ENCODE results near the gene RBMS3.
"Not testable (repeated sequence)": the region's sequence is repeated elsewhere in the genome, so short reads cannot be mapped to it uniquely, and the experiment has no call there.

RBMS3 gene

GRCh38 chr3:30017901-30018300 is 737.0 kb downstream of the RBMS3 start:
- no peak overlapping the region for H3K27ac Mint-ChIP-seq
- H3K4me3 Mint-ChIP-seq, result no peak overlapping the region

DNA sequence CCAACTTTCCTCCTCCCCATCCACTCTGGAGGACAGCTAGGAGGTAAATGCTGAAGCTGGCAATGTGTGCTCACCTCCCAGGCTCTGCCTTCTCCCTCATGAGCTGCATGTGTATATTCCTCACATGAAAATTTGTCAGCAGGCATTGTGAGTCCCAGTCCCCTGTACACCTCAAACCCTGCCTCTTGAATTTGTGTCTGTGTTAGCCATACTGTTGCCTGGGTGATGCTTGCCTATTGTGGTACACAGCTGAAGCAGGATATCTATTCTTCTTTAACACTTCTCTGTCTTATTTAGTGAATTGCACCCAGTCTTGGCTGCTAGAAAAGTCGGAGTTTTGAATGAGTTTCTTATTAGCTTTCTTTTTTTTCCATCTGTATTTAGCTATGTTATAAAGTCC is 739.5 kb downstream of the RBMS3 start:
- Mint-ChIP-seq H3K36me3 (no peaks in the 10 kb centered on the region), H3K4me1 (no peaks in the 10 kb centered on the region), H3K9me3 (no peaks in the 10 kb centered on the region), H3K27ac (no peak overlapping the region), H3K27me3 (peaks cover 26% of the 10 kb centered on the region), H3K4me3 (no peak overlapping the region)
- ATAC-seq, result no peak

More at GRCh38 chr3:30017901-30018300, 737.0 kb downstream of the RBMS3 start:
- Mint-ChIP-seq H3K4me1 (no peaks in the 10 kb centered on the region), H3K36me3 (no peaks in the 10 kb centered on the region), H3K9me3 (no peaks in the 10 kb centered on the region), H3K27me3 (peaks cover 17% of the 10 kb centered on the region)
- no peak for ATAC-seq

GRCh38 chr3:30024466-30024865 is 743.6 kb downstream of the RBMS3 start:
- no peaks in the 10 kb centered on the region for H3K36me3 Mint-ChIP-seq
- no peak overlapping the region for H3K27ac Mint-ChIP-seq
- no peak for ATAC-seq

GRCh38 chr3:30026851-30027250 is 746.0 kb downstream of the RBMS3 start:
- Mint-ChIP-seq H3K27me3 (peaks cover 15% of the 10 kb centered on the region), H3K4me1 (no peaks in the 10 kb centered on the region), H3K4me3 (no peak overlapping the region), H3K9me3 (no peaks in the 10 kb centered on the region), H3K27ac (no peak overlapping the region), H3K36me3 (no peaks in the 10 kb centered on the region)
- ATAC-seq, result no peak

More at GRCh38 chr3:30024466-30024865, 743.6 kb downstream of the RBMS3 start:
- Mint-ChIP-seq H3K27me3 (peaks cover 19% of the 10 kb centered on the region), H3K9me3 (no peaks in the 10 kb centered on the region), H3K4me3 (no peak overlapping the region), H3K4me1 (no peaks in the 10 kb centered on the region)

DNA sequence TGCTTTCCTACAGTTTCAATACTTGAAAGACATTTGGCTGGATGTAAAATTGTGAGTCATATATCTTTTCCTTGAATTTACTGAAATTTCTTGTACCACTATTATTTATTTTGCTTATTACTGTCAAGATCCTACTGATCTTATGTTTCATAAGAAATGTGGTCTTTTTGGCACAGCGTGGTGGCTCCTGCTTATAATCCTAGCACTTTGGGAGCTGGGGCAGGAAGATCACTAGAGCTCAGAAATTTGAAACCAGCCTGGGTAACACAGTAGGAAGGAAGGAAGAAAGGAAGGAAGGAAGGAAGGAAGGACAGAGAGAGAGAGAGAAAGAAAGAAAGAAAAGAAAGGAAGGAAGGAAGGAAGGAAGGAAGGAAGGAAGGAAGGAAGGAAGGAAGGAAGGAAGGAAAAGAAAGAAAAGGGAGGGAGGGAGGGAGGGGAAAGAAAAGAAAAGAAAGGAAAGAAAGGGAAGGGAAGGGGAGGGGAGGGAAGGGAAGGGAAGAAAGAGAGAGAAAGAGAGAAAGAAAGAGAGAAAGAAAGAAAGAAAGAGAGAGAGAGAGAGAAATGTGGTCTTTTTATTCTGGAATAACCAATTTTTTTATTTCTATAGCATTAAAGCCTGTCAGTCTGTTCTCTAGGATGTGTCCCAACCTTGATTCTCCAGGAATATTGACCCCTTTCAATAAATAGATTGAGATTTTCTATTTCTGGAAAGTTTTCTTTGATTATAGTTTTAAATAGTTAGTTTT is 753.5 kb downstream of the RBMS3 start:
- Mint-ChIP-seq H3K27me3 (peaks cover 28% of the 10 kb centered on the region), H3K27ac (no peak overlapping the region), H3K4me3 (no peak overlapping the region), H3K4me1 (no peaks in the 10 kb centered on the region), H3K9me3 (peaks cover 2% of the 10 kb centered on the region), H3K36me3 (no peaks in the 10 kb centered on the region)
- no peak for ATAC-seq

GRCh38 chr3:30035935-30036567 is 755.2 kb downstream of the RBMS3 start:
- Mint-ChIP-seq H3K27ac (no peak overlapping the region), H3K4me1 (no peaks in the 10 kb centered on the region), H3K36me3 (no peaks in the 10 kb centered on the region), H3K9me3 (peaks cover 2% of the 10 kb centered on the region), H3K27me3 (peaks cover 38% of the 10 kb centered on the region), H3K4me3 (no peak overlapping the region)
- no peak for ATAC-seq

GRCh38 chr3:30040126-30040525 is 759.3 kb downstream of the RBMS3 start:
- Mint-ChIP-seq H3K9me3 (no peaks in the 10 kb centered on the region), H3K4me1 (no peaks in the 10 kb centered on the region), H3K36me3 (no peaks in the 10 kb centered on the region), H3K27ac (no peak overlapping the region), H3K4me3 (no peak overlapping the region), H3K27me3 (peaks cover 43% of the 10 kb centered on the region)
- no peak for ATAC-seq

DNA sequence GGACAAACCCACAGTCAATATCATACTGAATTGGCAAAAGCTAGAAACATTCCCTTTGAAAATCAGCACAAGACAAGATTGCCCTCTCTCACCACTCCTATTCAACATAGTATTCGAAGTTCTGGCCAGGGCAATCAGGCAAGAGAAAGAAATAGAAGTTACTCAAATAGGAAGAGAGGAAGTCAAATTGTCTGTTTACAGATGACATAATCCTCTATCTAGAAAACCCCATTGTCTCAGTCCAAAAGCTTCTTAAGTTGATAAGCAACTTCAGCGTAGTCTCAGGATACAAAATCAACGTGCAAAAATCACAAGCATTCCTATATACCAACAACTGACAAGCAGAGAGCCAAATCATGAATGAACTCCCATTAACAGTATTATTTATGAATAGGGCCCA is 760.6 kb downstream of the RBMS3 start:
- not testable (repeated sequence) for H3K27ac Mint-ChIP-seq, H3K9me3 Mint-ChIP-seq, ATAC-seq, H3K36me3 Mint-ChIP-seq, H3K4me1 Mint-ChIP-seq, H3K4me3 Mint-ChIP-seq
- H3K27me3 Mint-ChIP-seq, result peaks cover 35% of the 10 kb centered on the region

GRCh38 chr3:30042274-30042859 is 761.5 kb downstream of the RBMS3 start:
- ATAC-seq, result peak; percentile 48
- Mint-ChIP-seq H3K36me3 (no peaks in the 10 kb centered on the region), H3K4me1 (no peaks in the 10 kb centered on the region), H3K9me3 (no peaks in the 10 kb centered on the region), H3K4me3 (no peak overlapping the region), H3K27me3 (peaks cover 35% of the 10 kb centered on the region), H3K27ac (no peak overlapping the region)

DNA sequence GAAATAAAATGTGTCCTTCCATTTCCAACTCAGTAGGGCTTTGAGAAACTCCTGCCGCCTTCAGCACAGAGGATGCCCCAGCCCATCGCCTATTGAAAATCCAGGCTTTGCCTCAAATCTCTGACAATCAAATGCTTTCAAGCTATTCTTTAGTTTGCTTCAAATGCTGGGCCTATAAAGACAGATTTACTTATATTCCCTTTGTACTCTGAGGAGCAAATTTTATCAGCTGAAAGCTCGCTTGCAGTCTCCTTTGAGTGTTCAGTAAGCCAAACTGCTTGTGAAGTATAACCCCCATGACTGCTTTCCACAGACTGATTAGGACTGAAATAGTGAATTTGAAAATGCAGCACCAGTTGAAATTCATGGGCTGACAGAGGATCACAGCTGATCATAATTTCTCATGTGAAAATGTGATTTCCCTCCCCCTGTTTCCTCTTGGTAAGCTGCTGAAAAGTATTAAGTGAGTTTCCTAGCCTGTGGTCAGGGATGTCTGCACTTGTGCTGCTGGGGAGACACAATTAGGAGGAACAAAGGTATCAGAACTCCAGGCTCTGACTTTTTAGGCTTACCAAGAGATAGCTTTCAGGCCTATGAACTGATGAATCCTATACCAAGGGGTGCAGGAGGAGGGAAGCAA is 762.2 kb downstream of the RBMS3 start:
- Mint-ChIP-seq H3K4me1 (no peaks in the 10 kb centered on the region), H3K27me3 (peaks cover 37% of the 10 kb centered on the region), H3K27ac (no peak overlapping the region), H3K36me3 (no peaks in the 10 kb centered on the region), H3K9me3 (no peaks in the 10 kb centered on the region), H3K4me3 (no peak overlapping the region)
- ATAC-seq, result no peak

GRCh38 chr3:30044515-30044914 is 763.6 kb downstream of the RBMS3 start:
- Mint-ChIP-seq H3K36me3 (no peaks in the 10 kb centered on the region), H3K27ac (no peak overlapping the region), H3K4me3 (no peak overlapping the region), H3K9me3 (no peaks in the 10 kb centered on the region), H3K27me3 (peaks cover 33% of the 10 kb centered on the region), H3K4me1 (no peaks in the 10 kb centered on the region)
- ATAC-seq, result no peak

- Mint-ChIP-seq H3K4me1 (no peaks in the 10 kb centered on the region), H3K4me3 (no peak overlapping the region)
These were observed 767.6 kb downstream of the RBMS3 start for GRCh38 chr3:30048431-30048830.

GRCh38 chr3:30050116-30050515 is 769.2 kb downstream of the RBMS3 start:
- not testable (repeated sequence) for H3K4me3 Mint-ChIP-seq, ATAC-seq, H3K9me3 Mint-ChIP-seq, H3K27ac Mint-ChIP-seq, H3K36me3 Mint-ChIP-seq, H3K4me1 Mint-ChIP-seq
- H3K27me3 Mint-ChIP-seq, result peaks cover 27% of the 10 kb centered on the region

More at GRCh38 chr3:30048431-30048830, 767.6 kb downstream of the RBMS3 start:
- Mint-ChIP-seq H3K27me3 (peaks cover 27% of the 10 kb centered on the region), H3K27ac (no peak overlapping the region), H3K36me3 (no peaks in the 10 kb centered on the region), H3K9me3 (no peaks in the 10 kb centered on the region)
- ATAC-seq, result no peak

DNA sequence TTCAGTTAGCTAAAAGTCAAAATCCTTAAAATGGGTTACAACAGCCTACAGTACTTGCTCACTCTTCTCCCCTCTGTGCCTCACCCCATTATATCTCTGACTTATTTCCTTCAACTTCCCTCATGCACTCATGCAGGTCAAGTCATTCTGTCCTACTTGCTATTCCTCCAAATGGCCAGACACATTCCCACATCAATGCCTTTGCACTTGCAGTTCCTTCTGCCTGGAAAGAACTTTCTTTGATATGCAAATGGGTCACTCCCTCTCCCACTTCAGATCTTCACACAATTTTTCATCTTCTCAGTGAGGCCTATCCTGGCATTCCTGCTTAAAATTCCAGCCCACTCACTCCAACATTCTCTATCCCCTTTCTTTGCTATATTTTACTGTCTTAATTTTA is 778.4 kb downstream of the RBMS3 start:
- Mint-ChIP-seq H3K27me3 (no peaks in the 10 kb centered on the region), H3K9me3 (peaks cover 3% of the 10 kb centered on the region), H3K4me3 (no peak overlapping the region), H3K27ac (no peak overlapping the region), H3K36me3 (no peaks in the 10 kb centered on the region), H3K4me1 (no peaks in the 10 kb centered on the region)
- peak; percentile 8 for ATAC-seq
